HG02973 (cell line): ENCODE measurements around the gene NUDT1.

Experiments used
- ATAC-seq: cut with Tn5 transposase; IDR thresholded peaks from one replicate; pipeline ENCODE4 v1.9.1; 2021; ENCODE audit warnings: moderate library complexity; ENCODE audit not compliant: unreplicated experiment

NUDT1 gene

DNA sequence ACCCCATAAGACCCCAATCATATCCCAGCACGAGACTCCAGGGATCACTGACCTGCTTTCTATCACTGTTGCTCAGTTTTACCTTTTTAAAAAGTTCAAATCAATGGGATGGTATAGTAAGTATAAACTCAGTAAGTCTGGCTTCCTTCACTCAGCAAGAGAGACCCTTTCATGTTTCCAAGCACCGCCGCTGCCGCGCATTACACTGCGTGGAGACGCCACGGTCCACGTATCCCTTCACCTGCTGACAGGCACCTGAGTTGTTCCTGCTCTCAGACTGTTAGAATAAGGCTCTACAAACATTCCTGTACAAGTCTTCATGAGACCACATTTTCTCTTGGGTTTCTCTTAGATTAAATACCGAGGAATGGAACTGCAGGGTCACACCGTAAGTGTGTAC lies 37.6 kb upstream of the NUDT1 start:
- ATAC-seq: no peak

DNA sequence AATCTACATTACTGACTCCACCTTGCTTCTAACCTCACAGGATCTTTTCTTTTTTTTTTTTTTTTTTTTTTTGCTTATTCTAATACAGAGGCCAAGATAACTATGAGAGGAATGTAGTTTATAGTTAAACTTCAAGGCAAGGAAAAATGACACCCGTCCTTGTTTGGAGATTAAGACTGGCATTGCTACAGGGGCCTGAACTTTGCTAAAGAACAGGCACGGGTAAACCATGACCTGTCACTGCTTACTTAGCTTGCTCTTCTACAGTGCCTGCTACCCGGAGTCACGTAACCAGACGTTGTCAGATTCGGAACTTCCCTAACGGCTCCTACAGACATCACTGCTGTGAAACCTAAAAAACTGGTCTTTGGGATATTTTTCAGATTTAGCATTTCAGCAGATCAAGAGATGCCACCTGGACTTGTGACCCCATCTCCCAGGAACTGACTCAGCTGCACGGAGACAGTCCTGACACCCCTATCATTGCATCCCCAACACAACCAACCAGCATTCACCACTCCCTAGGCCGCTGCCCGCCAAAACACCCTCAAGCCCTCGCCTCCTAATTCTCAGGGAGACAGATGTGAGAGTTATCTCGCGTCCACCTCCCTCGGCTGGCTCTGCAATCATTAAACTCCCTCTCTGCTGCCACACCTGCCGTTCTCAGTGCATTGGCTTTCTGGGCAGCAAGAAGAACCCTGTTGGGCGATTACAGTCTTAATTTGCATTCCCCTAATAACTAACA lies 36.8 kb upstream of the NUDT1 start:
- no peak for ATAC-seq

DNA sequence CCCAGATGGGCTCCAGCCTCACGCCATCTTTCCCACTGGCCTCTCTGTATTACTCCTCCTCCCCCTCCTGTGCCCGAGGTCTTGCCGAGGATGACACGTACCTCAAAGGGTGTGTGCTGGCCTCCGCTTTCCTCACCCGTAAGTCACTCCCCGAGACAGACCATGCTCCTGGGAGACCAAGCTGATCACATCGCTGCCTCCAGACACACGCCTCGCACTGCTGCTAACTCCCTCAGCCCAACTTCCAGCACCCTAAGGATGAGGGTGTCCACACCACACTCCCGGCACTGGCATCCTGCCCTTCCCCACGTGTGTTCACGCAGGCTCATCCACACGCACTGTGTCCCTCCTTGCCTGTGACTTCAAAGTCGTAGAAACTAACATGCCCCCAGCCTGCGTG lies 33.3 kb upstream of the NUDT1 start:
- no peak for ATAC-seq

DNA sequence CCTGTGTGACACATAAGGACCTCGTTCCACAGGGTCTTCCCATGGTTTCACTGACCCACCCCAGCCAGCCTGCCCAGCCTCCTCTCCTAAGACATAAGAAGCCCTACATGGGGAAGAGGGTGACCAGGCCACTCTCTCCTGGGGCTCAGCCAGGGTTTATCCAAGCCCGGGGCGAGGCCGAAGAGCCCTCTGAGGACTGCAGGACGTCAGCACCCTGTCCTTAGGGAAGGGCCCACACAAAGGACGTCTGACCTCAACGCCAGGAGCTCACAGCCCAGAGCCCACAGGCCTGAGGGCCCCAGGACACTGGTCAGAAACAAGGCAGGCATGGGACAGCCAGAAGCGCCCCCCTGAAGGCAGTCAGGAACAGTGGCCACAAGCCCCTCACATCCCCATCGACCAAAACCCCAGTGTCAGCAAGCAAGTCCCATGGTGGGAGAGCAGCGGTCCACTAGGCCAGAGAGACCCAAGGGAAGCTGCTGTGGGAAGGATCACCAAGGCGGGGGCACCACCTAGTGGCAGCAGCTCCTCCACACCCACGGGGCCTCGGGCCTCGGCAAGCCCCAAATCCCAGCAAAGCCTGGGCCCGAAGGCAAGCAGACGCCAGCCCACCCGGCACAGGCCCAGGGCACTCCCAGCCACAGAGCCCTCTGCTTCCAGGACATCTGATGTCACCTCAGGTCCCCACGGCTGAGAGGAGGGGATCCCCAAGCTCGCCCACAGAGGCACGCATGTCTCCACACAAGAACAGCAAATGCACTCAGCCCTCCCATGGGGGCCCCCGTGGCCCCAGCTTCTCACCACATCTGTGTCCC lies 32.7 kb upstream of the NUDT1 start:
- ATAC-seq: peak; percentile 50

DNA sequence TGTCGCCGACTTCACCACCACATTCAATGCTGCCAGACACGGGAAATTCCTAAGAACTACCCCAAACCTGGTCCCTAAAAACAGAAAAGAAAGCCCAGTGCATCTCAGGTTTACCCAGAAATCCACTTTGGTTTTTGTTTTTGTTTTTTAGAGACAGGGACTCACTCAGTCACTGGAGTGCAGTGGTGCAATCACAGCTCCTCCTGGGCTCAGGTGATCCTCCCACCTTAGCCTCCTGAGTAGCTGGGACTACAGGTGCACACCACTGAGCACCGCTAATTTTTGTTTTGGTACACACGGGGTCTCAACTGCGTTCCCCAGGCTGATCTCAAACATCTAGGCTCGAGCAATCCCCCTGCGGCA lies 32.1 kb upstream of the NUDT1 start:
- ATAC-seq: no peak

DNA sequence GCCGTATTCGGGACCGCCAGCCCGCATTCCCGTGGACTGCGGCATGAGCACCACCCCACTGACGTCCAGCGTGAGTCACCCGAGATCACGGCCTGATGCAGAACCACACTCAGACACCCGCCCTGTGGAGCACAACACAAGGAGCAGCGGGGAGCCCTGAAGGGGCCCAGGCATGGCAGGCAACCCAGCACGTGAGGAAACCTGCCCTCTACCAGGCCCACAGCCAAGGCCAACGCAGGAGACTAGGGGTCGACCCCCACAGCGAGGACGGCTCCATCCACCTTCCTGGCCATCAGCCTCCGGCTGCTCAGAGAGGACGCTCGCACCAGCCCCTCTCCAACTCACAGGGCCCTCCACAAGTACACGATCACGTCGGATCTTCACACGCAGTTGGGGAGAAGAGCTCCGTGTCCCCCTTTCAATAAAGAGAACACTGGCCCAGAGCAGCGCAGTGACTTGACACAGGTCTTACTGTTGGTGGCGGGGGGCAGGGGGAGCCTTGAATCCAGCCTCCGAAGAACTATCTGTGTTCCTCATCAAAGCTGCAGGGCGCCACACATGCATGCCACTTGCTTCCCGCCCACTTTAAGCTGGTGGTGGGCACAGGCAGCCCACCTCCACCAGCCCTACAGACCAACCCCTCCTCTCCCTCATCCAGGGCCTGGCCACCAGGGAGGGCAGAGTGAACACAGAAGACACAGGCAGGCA lies 31.3 kb upstream of the NUDT1 start:
- no peak for ATAC-seq

DNA sequence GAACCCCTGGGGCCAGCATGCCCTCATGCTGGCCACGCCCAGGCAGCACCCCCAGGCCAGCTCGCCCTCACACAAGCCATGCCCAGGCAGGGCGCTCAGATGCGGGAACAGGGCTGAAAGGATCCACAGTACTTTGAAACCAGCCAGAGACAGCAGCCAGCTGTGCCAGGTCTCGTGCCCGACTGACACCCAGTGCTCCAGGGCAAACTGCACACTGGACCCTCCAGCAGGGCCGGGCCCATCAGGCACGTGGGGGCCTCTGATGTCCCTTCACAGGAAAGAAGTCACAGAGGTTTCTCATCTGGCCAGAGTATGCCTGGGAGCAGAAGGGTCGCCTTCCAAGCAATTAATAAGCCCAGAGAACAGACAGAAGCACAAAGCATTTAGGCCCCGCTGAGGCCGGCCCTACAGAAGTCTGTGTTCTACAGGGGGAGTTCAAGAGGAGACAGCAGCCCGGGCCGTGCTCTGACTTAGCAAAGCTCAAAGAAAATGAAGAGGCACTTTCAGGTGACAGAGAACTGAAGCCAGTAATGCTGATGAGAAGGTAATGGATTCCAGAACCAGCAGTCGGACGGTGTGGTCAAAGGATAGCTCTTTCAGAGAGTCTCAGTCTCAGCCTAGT lies 30.7 kb upstream of the NUDT1 start:
- no peak for ATAC-seq

DNA sequence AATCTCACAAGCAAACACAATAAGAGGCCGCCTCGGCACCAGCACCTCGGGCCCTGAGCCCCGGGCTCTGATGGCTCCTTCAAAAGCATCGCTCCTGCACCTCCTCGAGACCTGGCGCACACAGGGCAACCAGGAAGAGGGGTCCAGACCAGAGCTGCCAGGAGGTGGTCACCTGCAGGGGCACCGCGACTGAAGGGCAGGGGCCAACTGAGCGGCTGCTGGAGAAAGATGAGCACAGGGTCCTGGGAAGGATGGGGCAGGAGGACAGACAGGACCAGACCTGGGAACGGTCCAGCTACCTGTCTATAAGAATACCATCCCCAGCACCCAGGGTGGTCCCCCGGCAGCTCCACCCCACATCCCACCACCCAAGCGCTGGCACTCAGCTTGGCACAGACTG lies 30.1 kb upstream of the NUDT1 start:
- no peak for ATAC-seq

DNA sequence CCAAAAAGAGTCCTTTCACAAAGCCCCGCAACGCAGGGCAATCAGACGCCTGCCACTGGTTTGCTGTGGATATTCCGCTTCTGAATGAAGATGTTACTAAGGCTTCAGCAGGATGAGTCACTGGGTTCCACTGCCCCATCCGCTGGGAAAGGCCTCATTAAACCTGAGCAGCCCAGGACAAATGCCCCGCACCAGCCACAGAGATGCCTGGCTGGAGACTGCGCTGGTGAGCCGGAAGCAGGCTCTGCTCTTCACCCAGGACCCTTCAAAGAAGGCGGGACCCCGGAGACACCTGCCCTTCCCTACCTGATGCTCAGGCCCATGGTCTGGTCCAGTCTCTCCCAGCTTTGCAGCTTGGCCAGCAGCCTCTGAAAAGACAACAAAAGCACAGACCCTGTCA lies 29.1 kb upstream of the NUDT1 start:
- ATAC-seq: no peak

DNA sequence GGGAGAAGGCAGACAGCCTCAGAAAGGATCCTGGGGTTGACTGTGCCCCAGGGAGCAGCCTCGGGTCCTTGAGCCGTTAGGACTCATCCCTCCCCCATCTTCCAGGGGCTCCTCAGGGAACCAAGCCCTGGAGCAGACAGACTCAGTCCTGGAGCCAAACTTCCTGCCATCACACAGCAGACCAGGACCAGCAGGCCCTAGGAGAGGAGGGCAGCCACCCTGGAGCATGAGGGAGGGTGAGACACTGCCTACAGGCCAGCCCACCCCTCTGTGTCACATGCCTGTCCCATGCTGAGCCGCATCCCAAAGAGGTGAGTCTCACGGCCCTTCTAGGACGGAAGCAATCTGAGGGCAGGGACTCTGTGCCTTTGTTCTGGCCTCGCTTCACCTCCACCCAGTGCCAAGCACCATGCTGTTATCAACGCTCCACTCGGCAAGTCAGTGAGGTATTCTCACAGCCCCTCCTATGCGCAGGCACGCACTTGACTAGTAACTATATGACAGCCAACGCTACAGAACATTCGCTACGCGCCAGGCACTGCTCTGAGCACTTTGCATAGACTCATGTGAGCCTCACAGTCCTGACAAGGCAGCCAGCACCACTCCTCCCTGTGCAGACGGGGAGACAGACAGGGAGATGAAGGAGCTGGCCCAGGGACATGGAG lies 28.3 kb upstream of the NUDT1 start:
- ATAC-seq: no peak

DNA sequence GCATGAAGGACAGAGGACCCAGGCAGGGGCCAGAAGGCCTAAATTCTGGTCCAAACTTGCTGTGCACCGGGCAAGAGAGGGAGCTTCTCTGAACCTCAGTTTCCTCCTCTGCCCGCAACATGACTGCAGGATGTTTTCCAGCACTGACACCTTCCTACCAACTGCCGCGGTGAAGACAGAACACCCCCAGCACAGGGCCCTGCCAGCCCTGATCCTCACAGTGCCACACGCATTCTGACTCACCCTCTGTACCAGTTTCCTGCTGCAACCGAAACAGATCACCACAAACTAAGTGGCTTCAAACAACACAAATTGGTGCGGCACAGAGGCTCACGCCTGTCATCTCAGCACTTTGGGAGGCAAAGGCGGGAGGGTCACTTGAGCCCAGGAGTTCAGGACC lies 27.4 kb upstream of the NUDT1 start:
- ATAC-seq: no peak

DNA sequence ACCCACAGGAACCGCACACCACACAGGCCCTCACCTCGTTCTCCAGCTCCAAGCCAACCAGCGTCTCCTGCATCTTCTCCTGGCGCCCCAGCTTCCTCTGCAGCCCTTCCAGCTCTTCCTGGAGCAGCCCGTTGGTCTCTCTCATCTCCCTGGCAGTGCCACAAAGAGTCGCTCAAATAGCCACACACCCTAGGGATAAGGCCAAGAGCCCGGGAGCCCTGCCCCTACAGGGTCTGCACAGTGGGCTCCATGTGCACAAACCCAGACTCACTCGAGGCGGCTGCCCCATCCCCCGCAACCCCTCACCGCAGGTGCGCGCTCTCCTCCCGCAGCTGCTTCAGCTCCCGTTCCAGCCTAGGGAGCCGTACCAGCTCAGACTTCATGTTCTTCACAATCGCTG lies 26.2 kb upstream of the NUDT1 start:
- ATAC-seq: no peak

DNA sequence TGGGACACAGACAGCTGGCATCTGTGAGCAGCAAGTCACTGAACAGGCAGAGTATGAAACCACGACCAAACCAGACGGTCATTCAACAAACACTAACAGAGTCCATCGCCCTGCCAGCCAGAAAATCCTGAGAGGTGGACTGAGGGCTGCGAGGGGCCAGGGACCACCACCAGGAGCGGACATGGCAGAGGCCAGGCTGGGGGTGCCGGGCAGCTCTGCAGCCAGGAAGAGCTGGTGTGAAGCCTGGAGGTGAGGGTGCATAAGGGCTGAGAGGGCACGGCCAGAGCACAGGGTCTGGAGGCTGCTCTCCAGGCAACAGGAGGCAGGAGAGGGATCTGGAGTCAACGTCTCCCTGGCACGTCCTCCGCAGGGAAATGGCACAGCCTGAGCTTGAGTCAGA lies 24.8 kb upstream of the NUDT1 start:
- ATAC-seq: no peak

DNA sequence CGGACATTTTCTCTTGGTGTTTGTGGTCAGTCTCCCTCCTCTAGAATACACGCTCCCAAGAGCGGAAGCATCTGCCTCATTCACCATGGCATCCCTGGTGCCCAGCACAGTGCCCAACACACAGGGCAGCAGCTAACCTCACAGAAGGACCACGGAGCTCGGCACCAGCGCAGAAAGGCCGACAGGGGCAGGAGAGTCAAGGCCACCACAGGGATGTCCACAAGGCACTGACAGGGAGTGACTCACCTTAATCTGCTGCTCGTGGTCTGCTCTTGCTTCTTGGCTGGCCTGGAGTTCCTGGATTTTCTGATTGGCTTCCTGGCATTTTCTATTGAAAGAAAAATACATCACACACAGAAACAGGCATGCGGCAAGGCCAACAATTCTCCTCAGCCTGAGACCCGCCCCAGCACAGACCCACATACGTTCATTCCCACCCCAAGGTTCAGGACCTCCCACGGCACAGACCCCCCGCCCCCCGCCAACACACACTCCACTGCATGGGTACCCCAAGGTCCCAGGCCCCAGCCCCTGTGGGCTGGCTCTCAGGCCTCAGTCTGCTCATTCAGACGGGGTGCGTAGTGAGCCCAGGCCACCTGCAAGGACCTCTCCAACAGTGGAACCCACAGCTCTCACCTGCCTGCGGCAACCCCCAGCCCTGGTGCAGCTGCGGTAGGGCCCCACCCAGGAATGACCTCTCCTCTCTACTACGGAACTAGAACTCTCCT lies 24.1 kb upstream of the NUDT1 start:
- no peak for ATAC-seq

DNA sequence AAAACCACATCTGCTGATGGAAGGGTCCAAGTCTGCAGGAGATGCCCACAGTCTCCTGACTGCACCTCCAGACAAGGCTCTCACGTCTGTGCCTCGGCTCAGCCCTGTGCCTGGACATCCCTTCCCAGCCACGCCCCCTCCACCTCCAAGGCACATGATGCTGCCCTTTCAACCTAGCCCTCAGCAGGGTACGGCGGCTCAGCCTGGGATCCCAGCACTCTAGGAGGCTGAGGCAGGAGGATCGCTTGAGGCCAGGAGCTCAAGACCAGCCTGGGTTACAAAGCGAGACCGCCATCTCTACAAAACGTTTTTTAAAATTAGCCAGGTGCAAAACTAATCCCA lies 23.6 kb upstream of the NUDT1 start:
- ATAC-seq: no peak

DNA sequence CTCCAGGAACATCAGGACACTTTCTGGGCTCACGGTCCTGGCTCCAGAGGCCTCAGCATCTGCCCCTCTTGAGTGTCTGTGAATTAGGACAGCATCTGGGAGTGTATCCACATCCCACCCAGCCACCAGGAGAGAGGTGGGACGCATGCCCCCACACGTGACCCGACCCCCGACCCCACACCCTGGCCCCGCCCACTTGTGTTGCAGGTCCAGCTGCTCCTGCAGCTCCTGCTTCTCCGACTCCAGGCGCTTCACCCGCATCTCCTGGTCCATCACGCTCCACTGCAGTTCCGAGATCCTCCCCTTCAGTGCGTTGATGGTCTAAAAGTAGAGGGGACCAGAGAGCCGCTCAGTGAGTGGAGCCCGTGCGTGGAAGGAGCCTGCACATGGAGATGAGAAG lies 22.9 kb upstream of the NUDT1 start:
- no peak for ATAC-seq

DNA sequence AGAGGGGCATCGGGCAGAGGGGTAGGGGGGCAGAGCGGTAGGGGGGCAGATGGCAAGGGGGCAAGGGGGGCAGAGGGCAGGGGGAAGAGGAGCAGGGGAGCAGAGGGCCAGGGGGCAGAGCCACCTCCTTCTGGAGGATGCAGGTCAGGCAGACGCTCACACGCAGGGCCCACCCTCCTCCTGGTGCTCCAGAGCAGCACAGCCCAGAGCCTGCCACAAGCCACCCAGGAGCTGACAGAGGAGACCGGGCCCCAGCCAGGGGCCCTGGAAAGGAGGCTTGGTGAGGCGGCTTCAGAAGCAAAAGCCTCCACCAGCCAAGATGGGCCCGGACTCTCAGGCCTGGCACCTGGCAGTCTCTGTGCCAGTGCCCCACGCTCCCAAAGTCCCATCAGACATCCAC lies 22.4 kb upstream of the NUDT1 start:
- no peak for ATAC-seq

DNA sequence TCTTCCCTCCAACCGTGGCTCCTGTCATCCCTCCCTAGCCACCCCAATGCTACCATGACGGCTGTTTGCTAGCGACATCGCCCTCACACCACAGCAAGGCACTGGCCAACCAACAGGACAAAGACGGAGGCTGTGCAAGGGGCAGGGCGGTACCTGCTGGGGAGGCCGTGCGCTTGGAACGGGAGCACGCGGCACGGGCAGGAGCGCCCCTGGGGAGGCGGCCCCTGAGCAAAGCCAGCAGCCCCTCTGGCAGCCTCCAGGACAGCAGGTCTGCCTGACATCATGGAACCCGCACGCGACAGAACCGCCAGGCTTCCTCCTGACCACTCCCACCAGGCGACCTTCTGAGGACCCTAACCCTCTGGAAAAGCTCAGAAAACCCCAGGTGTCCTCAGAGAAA lies 22.0 kb upstream of the NUDT1 start:
- ATAC-seq: no peak

DNA sequence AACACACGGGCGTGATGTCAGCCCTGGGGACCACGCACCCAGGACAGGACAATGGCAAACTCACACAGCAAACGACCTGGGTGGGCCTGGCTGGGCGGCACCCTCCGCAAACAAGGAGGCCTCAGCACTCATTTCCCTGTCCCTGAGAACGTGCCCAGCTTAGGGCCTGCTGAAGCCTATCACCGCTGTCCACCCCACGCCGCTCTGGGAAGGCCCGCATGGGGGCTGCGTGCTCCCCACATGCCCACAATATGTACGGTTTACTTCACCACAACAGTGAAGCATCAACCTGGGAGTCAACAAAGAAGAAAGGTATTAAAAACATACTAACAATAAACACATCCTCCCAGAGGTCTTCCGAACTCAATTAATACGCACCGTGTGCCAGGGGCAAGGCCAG lies 21.5 kb upstream of the NUDT1 start:
- ATAC-seq: no peak

DNA sequence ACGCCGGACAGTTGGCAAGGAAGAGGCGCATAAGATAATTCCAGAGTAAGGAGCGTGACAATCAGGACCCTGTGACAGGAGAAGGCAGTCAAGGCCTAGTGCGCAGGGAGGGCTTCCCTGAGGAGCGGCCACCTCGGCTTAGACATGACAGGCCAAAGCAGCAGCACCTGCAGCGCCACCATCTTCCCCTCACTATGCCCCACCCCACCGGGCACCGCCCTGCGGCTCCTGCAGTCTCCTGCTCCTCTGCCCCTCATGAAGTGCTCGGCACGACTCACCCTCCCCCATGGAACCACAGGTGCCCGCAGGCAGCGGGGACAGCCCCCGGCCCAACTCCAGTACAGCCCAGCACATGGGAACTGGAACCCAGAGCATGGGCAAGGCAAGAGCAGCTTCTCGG lies 21.1 kb upstream of the NUDT1 start:
- no peak for ATAC-seq

DNA sequence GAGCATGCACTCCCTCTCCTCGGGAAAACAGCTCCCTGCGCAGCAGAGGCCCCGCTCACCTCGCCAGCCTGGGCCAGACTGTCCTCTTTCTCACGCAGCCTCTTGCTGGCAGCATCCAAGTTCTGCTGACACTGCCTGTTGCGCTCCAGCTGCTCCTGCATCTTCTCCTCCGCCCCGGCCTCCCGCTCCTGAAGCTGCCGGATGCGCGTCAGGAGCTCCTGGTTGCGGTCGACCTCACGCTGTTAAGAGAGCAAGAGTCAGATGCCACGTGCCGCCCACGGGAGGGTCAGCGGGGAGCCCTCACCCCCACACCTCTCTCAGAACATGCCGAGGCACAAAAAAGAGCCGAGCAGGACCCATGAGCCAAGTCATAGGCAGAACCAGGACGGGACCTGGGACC lies 19.5 kb upstream of the NUDT1 start:
- ATAC-seq: no peak
